GM12873 (cell line): ENCODE data around the gene ASTN2.

ENCODE experiments used
- CTCF ChIP-seq: IDR thresholded peaks from 2 replicates; pipeline ENCODE4 v1.5.1; 2012; ENCODE audit warnings: low read depth, mild to moderate bottlenecking, moderate library complexity, low read length, control low read depth; ENCODE audit not compliant: insufficient read depth; ENCODE audit errors: missing control alignments

Gene ASTN2

DNA sequence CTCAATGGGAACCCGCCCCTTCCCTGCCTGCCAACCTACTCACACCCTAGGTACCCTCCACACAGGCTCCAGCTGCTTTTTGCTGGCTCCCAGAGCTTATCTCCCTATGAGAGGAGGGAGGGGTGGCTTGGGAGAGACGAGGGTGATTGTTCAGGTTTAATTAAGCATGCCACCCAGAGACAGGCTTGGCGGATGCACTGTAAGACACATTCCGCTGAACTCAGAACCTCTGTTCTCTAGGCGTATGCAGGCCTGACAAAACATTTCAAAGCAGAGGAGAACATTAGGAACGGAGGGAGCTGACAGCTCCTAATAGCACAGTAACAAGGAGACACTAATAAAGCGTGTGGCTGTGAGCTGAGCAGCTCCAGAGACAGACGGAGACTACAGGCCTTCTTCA lies 647.6 kb downstream of the ASTN2 start:
- no peak for TF ChIP-seq CTCF

DNA sequence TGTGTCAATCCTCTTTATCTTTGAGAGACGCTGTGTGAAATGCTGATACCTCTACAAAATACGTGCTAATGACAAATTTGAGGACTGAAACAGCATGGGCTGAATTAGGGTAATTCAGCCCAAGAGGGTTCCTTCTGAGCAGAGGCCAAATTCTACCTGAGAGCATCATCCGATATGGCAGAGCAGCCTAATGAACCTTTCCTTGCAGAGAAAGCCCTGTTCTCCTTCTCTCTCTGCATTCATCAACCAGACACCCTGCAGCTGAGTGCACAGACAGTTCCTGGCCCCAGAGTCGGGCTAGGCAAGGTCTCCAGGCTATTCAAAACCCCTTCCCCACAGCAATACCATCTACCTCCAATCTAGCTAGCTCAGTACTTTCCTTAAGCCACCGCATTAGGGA lies 649.8 kb downstream of the ASTN2 start:
- TF ChIP-seq CTCF = no peak

DNA sequence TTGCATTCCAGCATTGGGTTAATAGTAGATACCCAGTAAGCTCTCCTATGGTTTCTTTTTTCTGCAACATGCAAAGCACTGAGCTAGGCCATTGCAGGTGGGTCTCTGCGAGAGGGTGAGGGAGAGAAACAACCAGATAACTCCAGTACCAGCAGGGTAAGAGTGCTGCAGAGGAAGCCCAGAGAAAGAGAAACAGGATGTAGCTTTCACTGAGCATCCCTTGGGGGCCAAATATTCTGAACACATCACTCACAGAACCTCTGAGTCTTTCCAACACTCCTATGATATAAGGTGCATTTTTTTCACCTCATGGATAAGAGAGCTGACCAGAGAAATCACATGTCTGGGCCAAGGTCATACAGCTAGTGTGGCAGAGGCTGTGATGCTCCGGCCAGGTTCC lies 651.1 kb downstream of the ASTN2 start:
- TF ChIP-seq CTCF = no peak

DNA sequence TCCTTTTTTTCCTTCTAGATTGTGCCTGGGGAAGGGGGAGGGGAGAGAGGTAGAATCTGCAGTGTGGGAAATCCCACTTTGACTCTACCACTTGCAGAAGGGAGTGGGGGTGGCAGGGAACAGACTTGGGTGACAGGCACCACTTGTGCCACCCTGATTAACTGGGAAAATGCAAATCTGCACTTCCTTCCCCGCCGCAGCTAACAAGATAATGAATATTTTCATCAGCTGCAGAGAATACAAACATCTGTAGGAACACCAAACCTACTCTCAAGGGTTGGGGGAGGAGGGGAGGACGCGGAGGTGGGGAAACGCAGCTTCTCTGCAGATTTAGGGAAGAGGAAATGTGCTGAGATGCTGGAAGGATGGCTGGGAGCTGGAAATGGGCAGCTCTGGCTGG lies 654.2 kb downstream of the ASTN2 start:
- no peak for TF ChIP-seq CTCF

DNA sequence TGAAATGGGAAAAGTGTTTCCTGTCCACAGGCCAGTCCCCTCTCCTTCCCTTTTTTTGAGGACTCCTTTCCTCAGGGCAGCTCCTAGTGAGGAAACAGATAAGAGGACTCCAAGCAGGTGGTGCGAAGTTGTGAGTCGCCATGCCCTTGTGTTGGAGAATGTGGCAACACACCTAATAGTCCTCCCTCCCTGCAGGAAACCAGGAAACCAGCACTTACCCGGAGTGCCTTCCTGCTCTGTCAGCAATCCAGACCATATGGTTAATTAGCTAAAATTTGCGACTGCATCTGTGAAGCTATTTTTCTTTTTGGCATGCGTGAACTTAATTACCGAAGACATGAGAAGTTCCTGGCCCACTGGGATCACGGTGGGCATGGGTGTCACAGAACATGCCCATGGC lies 657.8 kb downstream of the ASTN2 start:
- TF ChIP-seq CTCF = no peak

DNA sequence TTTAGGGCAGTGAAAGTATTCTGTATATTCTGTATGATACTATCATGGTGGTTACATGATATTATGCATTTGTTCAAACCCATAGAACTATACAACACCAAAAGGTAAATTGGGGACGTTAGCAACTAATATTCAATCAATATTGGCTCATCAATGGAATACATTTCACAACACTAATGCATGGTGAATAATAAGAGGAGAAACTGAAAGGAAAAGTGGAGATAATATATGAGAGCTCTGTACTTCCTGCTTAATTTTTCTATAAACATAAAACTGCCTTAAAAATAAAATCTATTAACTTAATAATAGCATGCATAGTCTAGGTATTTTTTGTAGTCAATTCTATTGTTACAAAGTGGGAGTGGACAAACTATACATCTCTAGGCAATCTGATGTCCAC lies 661.5 kb downstream of the ASTN2 start:
- TF ChIP-seq CTCF = no peak

DNA sequence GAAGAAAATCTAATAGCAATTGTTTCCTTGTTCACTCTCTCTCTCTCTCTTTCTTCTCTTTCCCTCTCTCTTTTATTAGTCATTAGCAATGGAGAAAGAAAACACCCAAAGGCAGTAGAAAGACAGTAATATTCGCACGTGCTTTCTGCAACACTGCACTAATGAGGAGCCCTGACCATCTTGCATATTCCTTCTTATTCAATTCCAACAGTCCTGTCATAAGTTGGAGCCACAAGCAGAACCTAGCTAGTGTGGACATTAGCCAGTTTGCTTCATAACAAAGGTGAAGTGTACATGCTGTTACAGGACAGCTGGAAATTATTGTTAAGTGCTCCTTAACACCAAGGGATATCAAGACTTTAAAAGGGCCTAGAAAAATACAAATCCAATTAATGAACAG lies 664.3 kb downstream of the ASTN2 start:
- no peak for TF ChIP-seq CTCF

DNA sequence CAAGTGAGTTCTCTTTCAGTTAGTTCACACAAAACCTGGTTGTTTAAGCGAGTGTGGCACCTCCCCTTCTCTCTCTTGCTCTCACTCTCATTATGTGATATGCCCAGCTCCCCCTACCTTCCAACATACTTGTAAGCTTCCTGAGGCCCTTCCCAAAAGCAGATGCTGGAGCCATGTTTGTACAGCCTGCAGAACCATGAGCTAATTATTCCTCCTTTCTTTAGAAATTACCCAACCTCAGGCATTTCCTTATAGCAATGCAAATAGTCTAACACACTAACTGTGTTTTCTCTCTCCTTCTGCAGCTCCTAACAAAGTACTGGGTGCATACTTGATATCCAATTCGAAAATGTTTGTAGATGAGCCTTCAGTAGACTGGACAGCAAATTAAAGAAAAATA lies 665.1 kb downstream of the ASTN2 start:
- no peak for TF ChIP-seq CTCF
